HCT116 (cell line): Measurements from ENCODE around the gene DCHS2. TPM values are rescaled to one million over a fixed set of nuclear protein-coding genes. Genes with fewer than 3 reads are reported as not detected.

Source experiments
- ATAC-seq: fragments of 200-7000 bp; cut with Tn5 transposase; 2 replicates; pipeline ENCODE4 v1.9.1; 2020; ENCODE audit warnings: mild to moderate bottlenecking, moderate library complexity
- BruUV-seq: library from RNA; stranded (reverse); fragments of 400-500 nt; replicated peaks from 2 replicates; lab custom pipeline; 2021; lab: Mats Ljungman, UMichigan
- CTCF ChIA-PET: fragments of 300-600 bp; sonication (Branson Sonifier 250); formaldehyde crosslinking; loops from one replicate; lab custom pipeline; 2021; ENCODE audit warnings: antibody characterized with exemption; lab: Charles Lee
- POLR2A ChIA-PET: fragments of 300-600, 350-600 bp; sonication (Branson Sonifier 250); formaldehyde crosslinking; loops from one replicate; lab custom pipeline; 2021; ENCODE audit warnings: antibody characterized with exemption; lab: Charles Lee
- RAD21 ChIA-PET, 2 experiments: fragments of 300-600 bp; sonication (Branson Sonifier 250); formaldehyde crosslinking; loops; one replicate each; lab custom pipeline; 2023; ENCODE audit warnings: low total read pairs in 2 of 2; ENCODE audit not compliant: uncharacterized antibody in 2 of 2, unreplicated experiment in 2 of 2, low non-redundant PET in 1 of 2; lab: Charles Lee
- DNase-seq: peaks from one replicate; pipeline ENCODE4 v3.0.0-alpha.2; 2010; ENCODE audit warnings: low read depth, low spot score
- H2AFZ ChIP-seq: fragments of 200-600 bp; shearing (Covaris generic), sonication (generic); 2 replicates; pipeline ENCODE4 v1.6.1; 2017; ENCODE audit warnings: low read depth, mixed run types, mixed read lengths, antibody characterized with exemption, low read length; ENCODE audit not compliant: poor library complexity, severe bottlenecking
- H3K27ac ChIP-seq: 2 replicates; pipeline ENCODE4 v1.5.1; 2012; ENCODE audit warnings: low read depth, low read length
- H3K27me3 ChIP-seq: fragments of 200-600 bp; sonication (generic); 2 replicates; pipeline ENCODE4 v1.6.1; 2016; ENCODE audit warnings: mixed run types, low read length, mixed read lengths; ENCODE audit not compliant: insufficient read depth
- H3K36me3 ChIP-seq, 2 experiments: fragments of 200-500 bp in 1 of 2; fragments of 200-600 bp in 1 of 2; sonication (Bioruptor generic) in 1 of 2; sonication (generic) in 1 of 2; 2 replicates each; pipeline versions ENCODE4 v1.5.1 to v1.6.1; 2014 to 2016; ENCODE audit warnings: low read length in 2 of 2, inconsistent platforms in 1 of 2, mixed read lengths in 1 of 2, mixed run types in 1 of 2; ENCODE audit not compliant: insufficient read depth in 2 of 2, control insufficient read depth in 1 of 2
- H3K4me1 ChIP-seq, 2 experiments: fragments of 200-600 bp in 1 of 2; sonication (generic) in 1 of 2; 2 replicates each; pipeline versions ENCODE4 v1.5.1 to v1.6.1; 2012 to 2017; ENCODE audit warnings: low read length in 2 of 2, inconsistent platforms in 1 of 2, mild to moderate bottlenecking in 1 of 2, mixed read lengths in 1 of 2, mixed run types in 1 of 2, moderate library complexity in 1 of 2; ENCODE audit not compliant: insufficient read depth in 2 of 2, control insufficient read depth in 1 of 2
- H3K4me2 ChIP-seq: fragments of 200-600 bp; sonication (generic); 2 replicates; pipeline ENCODE4 v1.6.1; 2017; ENCODE audit warnings: mixed run types, low read length, mixed read lengths
- H3K4me3 ChIP-seq, 2 experiments: fragments of 200-600 bp in 1 of 2; sonication (generic) in 1 of 2; replicated peaks in 1 of 2; 2 replicates each; pipeline ENCODE4 v1.5.1; 2011 to 2016; ENCODE audit warnings: low read length in 2 of 2, control low read depth in 1 of 2, low read depth in 1 of 2, mild to moderate bottlenecking in 1 of 2, mixed read lengths in 1 of 2, mixed run types in 1 of 2
- H3K79me2 ChIP-seq: fragments of 200-600 bp; sonication (generic); 2 replicates; pipeline ENCODE4 v1.6.1; 2017; ENCODE audit warnings: mild to moderate bottlenecking, mixed run types, low read length, moderate library complexity, mixed read lengths; ENCODE audit not compliant: insufficient read depth
- H3K9ac ChIP-seq: fragments of 200-600 bp; sonication (generic); 2 replicates; pipeline ENCODE4 v1.6.1; 2016; ENCODE audit warnings: low read length, mixed read lengths
- H3K9me2 ChIP-seq: fragments of 200-600 bp; sonication (generic), shearing (Covaris generic); 2 replicates; pipeline ENCODE4 v1.6.1; 2017; ENCODE audit warnings: mixed run types, mild to moderate bottlenecking, moderate library complexity; ENCODE audit not compliant: insufficient read depth
- H3K9me3 ChIP-seq, 2 experiments: fragments of 200-500 bp in 1 of 2; fragments of 200-600 bp in 1 of 2; sonication (Bioruptor generic) in 1 of 2; sonication (generic) in 1 of 2; 2 replicates each; pipeline ENCODE4 v1.6.1; 2014 to 2017; ENCODE audit warnings: low read length in 2 of 2, mixed read lengths in 2 of 2, inconsistent platforms in 1 of 2, low read depth in 1 of 2, mild to moderate bottlenecking in 1 of 2, mixed run types in 1 of 2, moderate library complexity in 1 of 2; ENCODE audit not compliant: control insufficient read depth in 1 of 2, insufficient read depth in 1 of 2
- H4K20me1 ChIP-seq: fragments of 200-600 bp; sonication (generic), shearing (Covaris generic); 2 replicates; pipeline ENCODE4 v1.6.1; 2017; ENCODE audit warnings: mixed run types, mild to moderate bottlenecking, moderate library complexity; ENCODE audit not compliant: insufficient read depth
- ATF3 ChIP-seq: IDR thresholded peaks from 2 replicates; pipeline ENCODE4 v1.6.1; 2012
- CEBPB ChIP-seq: IDR thresholded peaks from 2 replicates; pipeline ENCODE4 v1.6.1; 2012; ENCODE audit warnings: low read depth
- EGR1 ChIP-seq: IDR thresholded peaks from 2 replicates; pipeline ENCODE4 v1.6.1; 2012; ENCODE audit warnings: low read depth
- ELF1 ChIP-seq: IDR thresholded peaks from 2 replicates; pipeline ENCODE4 v1.6.1; 2012; ENCODE audit warnings: low read depth, borderline replicate concordance
- EZH2 ChIP-seq: fragments of 200-600 bp; sonication (generic); IDR thresholded peaks from 2 replicates; pipeline ENCODE4 v1.6.1; 2017; ENCODE audit warnings: antibody characterized with exemption, mixed run types
- EZH2phosphoT487 ChIP-seq: fragments of 200-600 bp; IDR thresholded peaks from 2 replicates; pipeline ENCODE4 v1.6.1; 2018; ENCODE audit warnings: antibody characterized with exemption, borderline replicate concordance
- FOSL1 ChIP-seq: IDR thresholded peaks from 2 replicates; pipeline ENCODE4 v1.6.1; 2012; ENCODE audit warnings: low read depth
- JUND ChIP-seq: IDR thresholded peaks from 2 replicates; pipeline ENCODE4 v1.6.1; 2012
- POLR2A ChIP-seq: IDR thresholded peaks from 2 replicates; pipeline ENCODE4 v1.7.0; 2011; ENCODE audit warnings: borderline replicate concordance; ENCODE audit not compliant: insufficient read depth, insufficient read length; ENCODE audit errors: extremely low read depth
- POLR2AphosphoS5 ChIP-seq: IDR thresholded peaks from 2 replicates; pipeline ENCODE4 v1.6.1; 2011; ENCODE audit warnings: mild to moderate bottlenecking, low read depth, low read length, moderate library complexity
- RAD21 ChIP-seq: IDR thresholded peaks from 2 replicates; pipeline ENCODE4 v1.6.1; 2012; ENCODE audit warnings: low read depth, mild to moderate bottlenecking
- SIN3A ChIP-seq: IDR thresholded peaks from 2 replicates; pipeline ENCODE4 v1.6.1; 2012; ENCODE audit warnings: low read depth
- SP1 ChIP-seq: IDR thresholded peaks from 2 replicates; pipeline ENCODE4 v1.6.1; 2012; ENCODE audit warnings: low read depth
- SRF ChIP-seq: IDR thresholded peaks from 2 replicates; pipeline ENCODE4 v1.6.1; 2012; ENCODE audit warnings: low read depth
- TCF7L2 ChIP-seq: IDR thresholded peaks from 2 replicates; pipeline ENCODE4 v1.7.0; 2011; ENCODE audit warnings: borderline replicate concordance, inconsistent platforms; ENCODE audit not compliant: insufficient read depth, insufficient read length; ENCODE audit errors: extremely low read depth
- YY1 ChIP-seq: IDR thresholded peaks from 2 replicates; pipeline ENCODE4 v1.6.1; 2011; ENCODE audit warnings: low read length, low read depth, moderate library complexity, mild to moderate bottlenecking; ENCODE audit not compliant: insufficient replicate concordance; ENCODE audit errors: extremely low read depth
- ZFX ChIP-seq: fragments of 450-650 bp; IDR thresholded peaks from 2 replicates; pipeline ENCODE4 v1.6.1; 2017
- ZNF274 ChIP-seq: fragments of 200-500 bp; sonication (Bioruptor generic); IDR thresholded peaks from 2 replicates; pipeline ENCODE4 v1.6.1; 2014; ENCODE audit warnings: mild to moderate bottlenecking, low read depth, low read length, inconsistent platforms
- intact Hi-C: fragments of 100-400 bp; cut with micrococcal nuclease; formaldehyde crosslinking; loops from 2 replicates; pipeline ENCODE4 v1.10.0; 2022
- total RNA-seq: library from RNA; stranded (reverse); gene quantifications from one replicate; pipeline ENCODE4 v1.2.1, GENCODE V29; 2021; ENCODE audit not compliant: unreplicated experiment
- TF ChIP-seq, protein P1 (sequence below): IDR thresholded peaks from 2 replicates; pipeline ENCODE4 v1.6.1; 2011; ENCODE audit warnings: mild to moderate bottlenecking, low read length, moderate library complexity; ENCODE audit not compliant: insufficient replicate concordance; ENCODE audit errors: extremely low read depth
- TF ChIP-seq, protein P2 (sequence below), 3 experiments: fragments of 200-600 bp in 1 of 3; sonication (generic) in 1 of 3; IDR thresholded peaks in 2 of 3; conservative IDR thresholded peaks in 1 of 3; 2 replicates each; pipeline ENCODE4 v1.5.1; 2012 to 2017; ENCODE audit warnings: low read depth in 2 of 3, low read length in 2 of 3, antibody characterized with exemption in 1 of 3, borderline replicate concordance in 1 of 3, control low read depth in 1 of 3, mild to moderate bottlenecking in 1 of 3, mixed read lengths in 1 of 3, mixed run types in 1 of 3, moderate library complexity in 1 of 3; ENCODE audit not compliant: insufficient read depth in 1 of 3

Gene DCHS2
- total RNA-seq, 1 experiment from 2014 or later: 0.05 TPM

DNA sequence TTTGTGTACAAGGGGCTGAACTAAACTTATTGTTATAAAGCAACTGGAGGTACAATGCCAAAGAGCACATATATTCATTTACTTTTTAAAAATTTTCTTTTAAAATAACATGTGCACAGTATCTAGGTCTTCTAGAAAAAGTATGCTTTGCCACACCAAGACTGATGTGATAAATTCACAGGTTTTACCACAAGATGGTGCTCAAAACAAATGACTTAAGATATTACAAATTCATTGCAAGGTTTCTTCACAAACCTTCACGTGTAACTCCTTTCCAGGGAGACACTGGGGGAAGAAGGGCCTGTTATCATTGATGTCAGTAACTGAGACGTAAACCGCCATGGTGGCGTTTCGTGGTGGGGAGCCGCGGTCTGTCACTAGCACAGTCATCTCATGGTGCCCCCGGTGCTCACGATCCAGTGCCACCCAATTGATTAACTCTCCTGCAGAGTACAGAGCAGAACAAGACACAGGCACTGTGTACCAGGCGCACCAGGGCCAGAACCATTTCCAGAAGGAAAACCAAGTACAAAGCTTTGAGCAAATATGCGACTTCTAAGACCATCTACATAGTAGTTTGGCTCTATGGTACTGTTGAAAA, 162.2 kb downstream of the DCHS2 start:
- ChIA-PET RAD21 (interaction anchor here in 1 of 2 experiments (1.6 kb wide), 1 partner anchor 177 kb away, joined by 5 read pairs; no protein-coding TSS in a partner anchor), CTCF (interaction anchor here (0.8 to 1.9 kb wide), 5 partner anchors 15 to 289 kb away, joined by 3 to 7 read pairs (median 3); partner anchors contain the start of gene PLRG1), POLR2A (no interaction called here)
- Histone ChIP-seq H3K27me3 (no peaks in the 10 kb centered on the region), H3K36me3 (no peaks in the 10 kb centered on the region), H3K9me2 (no peaks in the 10 kb centered on the region), H3K27ac (no peak overlapping the region), H4K20me1 (no peaks in the 10 kb centered on the region), H3K9me3 (no peaks in the 10 kb centered on the region), H3K4me1 (no peaks in the 10 kb centered on the region), H3K9ac (no peak overlapping the region), H2AFZ (peak overlapping the region; percentile 70), H3K79me2 (no peaks in the 10 kb centered on the region), H3K4me2 (no peak overlapping the region), H3K4me3 (no peak overlapping the region)
- BruUV-seq: no TSS peak
- intact Hi-C loops: loop anchor here (2.0 to 5.0 kb wide), 3 partner anchors 177 to 557 kb away; no protein-coding TSS in a partner anchor
- DNase-seq (no peak), ATAC-seq (peak; percentile 86)
- no peak for TF ChIP-seq SIN3A
- TF ChIP-seq, protein P1, sequence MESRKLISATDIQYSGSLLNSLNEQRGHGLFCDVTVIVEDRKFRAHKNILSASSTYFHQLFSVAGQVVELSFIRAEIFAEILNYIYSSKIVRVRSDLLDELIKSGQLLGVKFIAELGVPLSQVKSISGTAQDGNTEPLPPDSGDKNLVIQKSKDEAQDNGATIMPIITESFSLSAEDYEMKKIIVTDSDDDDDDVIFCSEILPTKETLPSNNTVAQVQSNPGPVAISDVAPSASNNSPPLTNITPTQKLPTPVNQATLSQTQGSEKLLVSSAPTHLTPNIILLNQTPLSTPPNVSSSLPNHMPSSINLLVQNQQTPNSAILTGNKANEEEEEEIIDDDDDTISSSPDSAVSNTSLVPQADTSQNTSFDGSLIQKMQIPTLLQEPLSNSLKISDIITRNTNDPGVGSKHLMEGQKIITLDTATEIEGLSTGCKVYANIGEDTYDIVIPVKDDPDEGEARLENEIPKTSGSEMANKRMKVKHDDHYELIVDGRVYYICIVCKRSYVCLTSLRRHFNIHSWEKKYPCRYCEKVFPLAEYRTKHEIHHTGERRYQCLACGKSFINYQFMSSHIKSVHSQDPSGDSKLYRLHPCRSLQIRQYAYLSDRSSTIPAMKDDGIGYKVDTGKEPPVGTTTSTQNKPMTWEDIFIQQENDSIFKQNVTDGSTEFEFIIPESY: no peak
- peak; percentile 63 for TF ChIP-seq RAD21
- TF ChIP-seq POLR2A: no peak
- TF ChIP-seq SRF: no peak
- TF ChIP-seq EZH2phosphoT487: no peak
- TF ChIP-seq ATF3: no peak
- TF ChIP-seq, protein P2, sequence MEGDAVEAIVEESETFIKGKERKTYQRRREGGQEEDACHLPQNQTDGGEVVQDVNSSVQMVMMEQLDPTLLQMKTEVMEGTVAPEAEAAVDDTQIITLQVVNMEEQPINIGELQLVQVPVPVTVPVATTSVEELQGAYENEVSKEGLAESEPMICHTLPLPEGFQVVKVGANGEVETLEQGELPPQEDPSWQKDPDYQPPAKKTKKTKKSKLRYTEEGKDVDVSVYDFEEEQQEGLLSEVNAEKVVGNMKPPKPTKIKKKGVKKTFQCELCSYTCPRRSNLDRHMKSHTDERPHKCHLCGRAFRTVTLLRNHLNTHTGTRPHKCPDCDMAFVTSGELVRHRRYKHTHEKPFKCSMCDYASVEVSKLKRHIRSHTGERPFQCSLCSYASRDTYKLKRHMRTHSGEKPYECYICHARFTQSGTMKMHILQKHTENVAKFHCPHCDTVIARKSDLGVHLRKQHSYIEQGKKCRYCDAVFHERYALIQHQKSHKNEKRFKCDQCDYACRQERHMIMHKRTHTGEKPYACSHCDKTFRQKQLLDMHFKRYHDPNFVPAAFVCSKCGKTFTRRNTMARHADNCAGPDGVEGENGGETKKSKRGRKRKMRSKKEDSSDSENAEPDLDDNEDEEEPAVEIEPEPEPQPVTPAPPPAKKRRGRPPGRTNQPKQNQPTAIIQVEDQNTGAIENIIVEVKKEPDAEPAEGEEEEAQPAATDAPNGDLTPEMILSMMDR (IDR thresholded peaks at IDR 0.05 in 2 of 3, conservative IDR thresholded peaks at IDR 0.05 in 1 of 3; ENCODE audit: borderline replicate concordance in 1 of 3, insufficient read depth in 1 of 3, low read depth in 2 of 3, low read length in 2 of 3): peak; percentile 39 to 58 (median 55); a peak in 5 of 6 replicates
- TF ChIP-seq TCF7L2: no peak
- TF ChIP-seq EGR1: no peak
- no peak for TF ChIP-seq ZNF274
- no peak for TF ChIP-seq CEBPB
- no peak for TF ChIP-seq JUND
- TF ChIP-seq ZFX: no peak
- TF ChIP-seq SP1: no peak
- no peak for TF ChIP-seq POLR2AphosphoS5
- TF ChIP-seq FOSL1: no peak
- TF ChIP-seq YY1: no peak
- TF ChIP-seq EZH2: no peak
- no peak for TF ChIP-seq ELF1
